GM13976 (cell line): Measurements from ENCODE around the gene MROH2A.
A peak's percentile ranks its signal among the peaks of the same experiment; 100 is the strongest.

Experiments used
- DNase-seq: peaks from one replicate; pipeline ENCODE4 v3.0.0; 2012; ENCODE audit warnings: low spot score
- CTCF ChIP-seq: IDR thresholded peaks from 2 replicates; pipeline ENCODE4 v1.5.1; 2012; ENCODE audit warnings: borderline replicate concordance, mild to moderate bottlenecking; ENCODE audit not compliant: insufficient read depth; ENCODE audit errors: extremely low read depth, missing control alignments, control extremely low read depth
- in situ Hi-C: fragments of 300-500 bp; cut with MboI; formaldehyde crosslinking; loops from one replicate; pipeline ENCODE4 v1.12.0; 2022; ENCODE audit warnings: low sequenced_read_pairs, mixed read lengths, inconsistent platforms; ENCODE audit not compliant: unreplicated experiment

MROH2A gene

GRCh38 chr2:233844836-233845235 is 66.7 kb downstream of the MROH2A start:
- DNase-seq, result no peak
- TF ChIP-seq CTCF, result no peak
- in situ Hi-C loops, result no loop called here

GRCh38 chr2:233845301-233846060 is 67.4 kb downstream of the MROH2A start:
- TF ChIP-seq CTCF, result no peak
- in situ Hi-C loops, result no loop called here
- DNase-seq, result no peak

GRCh38 chr2:233846387-233847247 is 68.5 kb downstream of the MROH2A start:
- in situ Hi-C loops, result no loop called here
- DNase-seq, result no peak
- no peak for TF ChIP-seq CTCF

GRCh38 chr2:233847248-233847898 is 69.2 kb downstream of the MROH2A start:
- in situ Hi-C loops, result no loop called here
- no peak for TF ChIP-seq CTCF
- DNase-seq, result no peak

- DNase-seq, result peak; percentile 4
- TF ChIP-seq CTCF, result no peak
- in situ Hi-C loops, result no loop called here
Observed at GRCh38 chr2:233848276-233848675, 70.1 kb downstream of the MROH2A start.

GRCh38 chr2:233849607-233850271 is 71.6 kb downstream of the MROH2A start:
- TF ChIP-seq CTCF, result no peak
- DNase-seq, result peak; percentile 6
- in situ Hi-C loops, result no loop called here
